PC-9 (cell line): ENCODE measurements around the gene TENT5C.

ENCODE experiments used
- CTCF ChIP-seq: fragments of 200-600 bp; sonication (generic); conservative IDR thresholded peaks from 2 replicates; pipeline ENCODE4 v1.6.1; 2017; ENCODE audit warnings: mixed run types, antibody characterized with exemption, mild to moderate bottlenecking, moderate library complexity
- EZH2 ChIP-seq: fragments of 200-600 bp; sonication (generic); IDR thresholded peaks from 2 replicates; pipeline ENCODE4 v1.8.0; 2017; ENCODE audit warnings: antibody characterized with exemption, low read depth

GRCh38 chr1:117607471-117607870 is 1.6 kb downstream of the TENT5C start:
- TF ChIP-seq CTCF (no peak), EZH2 (no peak)
